H9 (cell line): ENCODE data around the gene ACTN1. TPM values are rescaled to one million over a fixed set of nuclear protein-coding genes. Genes with fewer than 3 reads are reported as not detected.

ENCODE experiments used
- DNase-seq: peaks from one replicate; pipeline ENCODE4 v3.0.0-alpha.2; 2017
- H2AFZ ChIP-seq: one replicate; pipeline ENCODE4 v1.6.1; 2013; ENCODE audit warnings: mild to moderate bottlenecking, low read length, control low read depth, moderate library complexity
- H2AK5ac ChIP-seq: 2 replicates; pipeline ENCODE4 v1.6.1; 2013; ENCODE audit warnings: low read length, control low read depth, mixed read lengths; ENCODE audit not compliant: insufficient read length
- H2BK120ac ChIP-seq: one replicate; pipeline ENCODE4 v1.6.1; 2013; ENCODE audit warnings: low read depth, mild to moderate bottlenecking, low read length, control low read depth, inconsistent platforms; ENCODE audit not compliant: poor library complexity, severe bottlenecking
- H2BK12ac ChIP-seq: 2 replicates; pipeline ENCODE4 v1.6.1; 2013; ENCODE audit warnings: low read length, control low read depth, mixed read lengths, low read depth; ENCODE audit not compliant: insufficient read length
- H2BK15ac ChIP-seq: 2 replicates; pipeline ENCODE4 v1.6.1; 2013; ENCODE audit warnings: low read depth, low read length, control low read depth
- H2BK20ac ChIP-seq: one replicate; pipeline ENCODE4 v1.6.1; 2013; ENCODE audit warnings: low read depth, mild to moderate bottlenecking, low read length, control low read depth, inconsistent platforms; ENCODE audit not compliant: poor library complexity, severe bottlenecking
- H2BK5ac ChIP-seq: 2 replicates; pipeline ENCODE4 v1.6.1; 2013; ENCODE audit warnings: low read length, control low read depth, mixed read lengths; ENCODE audit not compliant: insufficient read length
- H3K14ac ChIP-seq: 2 replicates; pipeline ENCODE4 v1.6.1; 2013; ENCODE audit warnings: low read length, control low read depth; ENCODE audit not compliant: insufficient read depth
- H3K18ac ChIP-seq: 2 replicates; pipeline ENCODE4 v1.6.1; 2013; ENCODE audit warnings: low read depth, mild to moderate bottlenecking, mixed read lengths, low read length, control low read depth; ENCODE audit not compliant: insufficient read length
- H3K23ac ChIP-seq: 2 replicates; pipeline ENCODE4 v1.6.1; 2013; ENCODE audit warnings: low read length, control low read depth, mixed read lengths, low read depth; ENCODE audit not compliant: insufficient read length
- H3K23me2 ChIP-seq: 2 replicates; pipeline ENCODE4 v1.6.1; 2013; ENCODE audit warnings: low read depth, mild to moderate bottlenecking, mixed read lengths, low read length, control low read depth; ENCODE audit not compliant: insufficient read length, poor library complexity, severe bottlenecking
- H3K27ac ChIP-seq: 2 replicates; pipeline ENCODE4 v1.5.1; 2013; ENCODE audit warnings: low read length, control low read depth, mixed read lengths, low read depth; ENCODE audit not compliant: insufficient read length
- H3K27me3 ChIP-seq: 2 replicates; pipeline ENCODE4 v1.6.1; 2013; ENCODE audit warnings: low read length, control low read depth, inconsistent platforms; ENCODE audit not compliant: insufficient read depth
- H3K4ac ChIP-seq: 2 replicates; pipeline ENCODE4 v1.6.1; 2013; ENCODE audit warnings: low read depth, mild to moderate bottlenecking, control low read depth, inconsistent platforms, low read length, moderate library complexity
- H3K4me1 ChIP-seq: 2 replicates; pipeline ENCODE4 v1.6.1; 2013; ENCODE audit warnings: low read length, control low read depth, inconsistent platforms; ENCODE audit not compliant: insufficient read depth
- H3K4me2 ChIP-seq: 2 replicates; pipeline ENCODE4 v1.6.1; 2013; ENCODE audit warnings: low read length, control low read depth, mixed read lengths; ENCODE audit not compliant: insufficient read length, insufficient read depth
- H3K56ac ChIP-seq: 2 replicates; pipeline ENCODE4 v1.6.1; 2013; ENCODE audit warnings: low read depth, mild to moderate bottlenecking, mixed read lengths, low read length, control low read depth; ENCODE audit not compliant: insufficient read length
- H3K79me1 ChIP-seq: 2 replicates; pipeline ENCODE4 v1.6.1; 2013; ENCODE audit warnings: low read depth, mild to moderate bottlenecking, moderate library complexity, low read length, control low read depth, inconsistent platforms; ENCODE audit not compliant: insufficient read depth, poor library complexity, severe bottlenecking
- H3K79me2 ChIP-seq: 2 replicates; pipeline ENCODE4 v1.6.1; 2013; ENCODE audit warnings: low read length, control low read depth, inconsistent platforms; ENCODE audit not compliant: insufficient read depth
- H3K9ac ChIP-seq: 2 replicates; pipeline ENCODE4 v1.6.1; 2013; ENCODE audit warnings: low read length, control low read depth, mixed read lengths; ENCODE audit not compliant: insufficient read length; ENCODE audit errors: extremely low read depth
- H3K9me3 ChIP-seq: one replicate; pipeline ENCODE4 v1.6.1; 2013; ENCODE audit warnings: low read depth, low read length, inconsistent platforms; ENCODE audit not compliant: control insufficient read depth
- H3T11ph ChIP-seq: one replicate; pipeline ENCODE4 v1.6.1; 2013; ENCODE audit warnings: mild to moderate bottlenecking, low read length, control low read depth, inconsistent platforms
- H4K20me1 ChIP-seq: one replicate; pipeline ENCODE4 v1.6.1; 2013; ENCODE audit not compliant: control insufficient read depth, insufficient read length, insufficient read depth
- H4K5ac ChIP-seq: 2 replicates; pipeline ENCODE4 v1.6.1; 2013; ENCODE audit warnings: low read depth, mild to moderate bottlenecking, mixed read lengths, low read length, control low read depth; ENCODE audit not compliant: insufficient read length
- H4K8ac ChIP-seq: replicated peaks from 2 replicates; pipeline ENCODE4 v1.6.1; 2013; ENCODE audit warnings: low read length, control low read depth, mixed read lengths, low read depth; ENCODE audit not compliant: insufficient read length
- H4K91ac ChIP-seq: 2 replicates; pipeline ENCODE4 v1.6.1; 2013; ENCODE audit warnings: low read depth, mild to moderate bottlenecking, moderate library complexity, mixed read lengths, low read length, control low read depth; ENCODE audit not compliant: insufficient read length
- H3K27ac Mint-ChIP-seq, 3 experiments: 2 replicates in 2 of 3; 3 replicates in 1 of 3; pipeline ENCODE4 v1.8.0; 2020 to 2021; ENCODE audit warnings: mixed read lengths in 3 of 3, mild to moderate bottlenecking in 1 of 3, moderate library complexity in 1 of 3
- H3K27me3 Mint-ChIP-seq: 2 replicates; pipeline ENCODE4 v1.8.0; 2021; ENCODE audit warnings: low read depth, mild to moderate bottlenecking, moderate library complexity, mixed read lengths
- H3K36me3 Mint-ChIP-seq, 3 experiments: 2 replicates in 2 of 3; 3 replicates in 1 of 3; pipeline ENCODE4 v1.8.0; 2020 to 2021; ENCODE audit warnings: low read depth in 3 of 3, mixed read lengths in 3 of 3; ENCODE audit not compliant: insufficient read depth in 1 of 3
- H3K4me1 Mint-ChIP-seq, 2 experiments: 2 replicates each; pipeline ENCODE4 v1.8.0; 2020; ENCODE audit warnings: mixed read lengths in 2 of 2
- H3K4me3 Mint-ChIP-seq, 2 experiments: 2 replicates in 1 of 2; 3 replicates in 1 of 2; pipeline ENCODE4 v1.8.0; 2020 to 2021; ENCODE audit warnings: mild to moderate bottlenecking in 2 of 2, mixed read lengths in 2 of 2, moderate library complexity in 1 of 2
- H3K9me3 Mint-ChIP-seq, 2 experiments: 2 replicates in 1 of 2; 3 replicates in 1 of 2; pipeline ENCODE4 v1.8.0; 2020; ENCODE audit warnings: mild to moderate bottlenecking in 2 of 2, mixed read lengths in 2 of 2, moderate library complexity in 1 of 2
- WGBS: extraction: QIAGEN DNeasy Blood & Tissue Kit; methylation state at CpG from one replicate; pipeline ENCODE4 v1.1.7; 2013; ENCODE audit warnings: missing lambda C conversion rate, low lambda C conversion rate, mixed read lengths; ENCODE audit not compliant: insufficient read length; ENCODE audit errors: extremely low coverage; 5-methylcytosine and 5-hydroxymethylcytosine counted together
- total RNA-seq: library from RNA; stranded (reverse); gene quantifications from 2 replicates; pipeline ENCODE4 v1.2.1, GENCODE V29; 2021
- TF ChIP-seq, protein P1 (sequence below): fragments of 200-600 bp; sonication (generic); conservative IDR thresholded peaks from 3 replicates; pipeline ENCODE4 v1.8.0; 2021; ENCODE audit warnings: antibody characterized with exemption, mild to moderate bottlenecking

Gene ACTN1
- total RNA-seq, 1 experiment from 2014 or later, result 219 TPM

DNA sequence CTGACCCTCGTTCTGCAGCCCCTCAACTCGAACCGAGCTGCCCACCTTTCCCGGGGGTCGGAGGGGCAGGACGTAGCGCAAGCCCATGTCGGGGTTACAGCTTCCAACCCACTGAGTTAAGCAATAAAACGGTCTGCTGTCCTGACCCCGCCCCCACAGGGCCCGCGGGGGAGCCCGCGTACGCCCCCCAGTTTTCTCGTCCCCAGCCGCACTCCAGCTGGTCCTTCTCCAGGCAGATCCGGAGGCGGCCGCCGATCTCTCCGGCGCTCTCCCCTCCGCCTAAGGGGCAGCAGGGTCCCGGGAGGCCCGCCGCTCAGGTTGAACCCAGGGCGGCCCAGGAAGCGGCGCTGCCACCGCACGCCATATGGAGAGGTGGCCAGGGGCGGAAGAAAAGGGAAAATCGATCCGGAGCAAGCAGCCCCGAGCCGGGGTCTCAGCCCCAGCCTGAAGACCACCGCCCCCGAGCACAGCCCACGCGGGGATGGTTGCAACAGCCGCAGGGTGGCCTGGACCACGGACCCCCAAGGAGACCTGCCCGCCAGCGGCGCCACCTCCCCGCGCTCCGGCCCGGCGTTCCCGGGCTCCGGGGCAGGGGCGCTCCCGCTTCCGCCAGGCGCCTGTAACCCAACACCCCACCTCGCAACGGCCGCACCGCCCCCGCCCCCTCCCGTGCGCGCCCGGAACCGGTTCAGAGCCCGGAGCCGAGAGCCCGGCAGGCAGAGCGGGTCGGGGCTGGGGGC is 760 bp downstream of the ACTN1 start:
- TF ChIP-seq, protein P1, sequence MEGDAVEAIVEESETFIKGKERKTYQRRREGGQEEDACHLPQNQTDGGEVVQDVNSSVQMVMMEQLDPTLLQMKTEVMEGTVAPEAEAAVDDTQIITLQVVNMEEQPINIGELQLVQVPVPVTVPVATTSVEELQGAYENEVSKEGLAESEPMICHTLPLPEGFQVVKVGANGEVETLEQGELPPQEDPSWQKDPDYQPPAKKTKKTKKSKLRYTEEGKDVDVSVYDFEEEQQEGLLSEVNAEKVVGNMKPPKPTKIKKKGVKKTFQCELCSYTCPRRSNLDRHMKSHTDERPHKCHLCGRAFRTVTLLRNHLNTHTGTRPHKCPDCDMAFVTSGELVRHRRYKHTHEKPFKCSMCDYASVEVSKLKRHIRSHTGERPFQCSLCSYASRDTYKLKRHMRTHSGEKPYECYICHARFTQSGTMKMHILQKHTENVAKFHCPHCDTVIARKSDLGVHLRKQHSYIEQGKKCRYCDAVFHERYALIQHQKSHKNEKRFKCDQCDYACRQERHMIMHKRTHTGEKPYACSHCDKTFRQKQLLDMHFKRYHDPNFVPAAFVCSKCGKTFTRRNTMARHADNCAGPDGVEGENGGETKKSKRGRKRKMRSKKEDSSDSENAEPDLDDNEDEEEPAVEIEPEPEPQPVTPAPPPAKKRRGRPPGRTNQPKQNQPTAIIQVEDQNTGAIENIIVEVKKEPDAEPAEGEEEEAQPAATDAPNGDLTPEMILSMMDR, result no peak
- Histone ChIP-seq H3K4me2 (peak overlapping the region; percentile 81), H4K5ac (no peak overlapping the region), H2AK5ac (no peak overlapping the region), H3K79me2 (peaks cover 42% of the 10 kb centered on the region), H4K8ac (no peak overlapping the region), H2BK15ac (no peak overlapping the region), H3T11ph (no peak overlapping the region), H3K56ac (no peak overlapping the region), H3K9ac (peak overlapping the region; percentile 86), H2BK20ac (no peak overlapping the region), H4K20me1 (peaks cover 4% of the 10 kb centered on the region), H2BK12ac (no peak overlapping the region), H2BK5ac (no peak overlapping the region), H3K4ac (no peak overlapping the region; the same call in 1 of the 2 replicates), H2AFZ (no peak overlapping the region), H3K27ac (peak overlapping the region; percentile 43), H3K23me2 (peaks cover 17% of the 10 kb centered on the region), H2BK120ac (no peak overlapping the region), H3K14ac (peak overlapping the region; percentile 96), H3K27me3 (no peaks in the 10 kb centered on the region), H4K91ac (peak overlapping the region; percentile 63), H3K4me1 (peaks cover 11% of the 10 kb centered on the region; the same call in 1 of the 2 replicates), H3K23ac (no peak overlapping the region), H3K79me1 (peaks cover 8% of the 10 kb centered on the region), H3K9me3 (no peaks in the 10 kb centered on the region), H3K18ac (peak overlapping the region; percentile 90)
- Mint-ChIP-seq H3K4me3 (peak overlapping the region; percentile 86 to 91), H3K27me3 (peaks cover 8% of the 10 kb centered on the region), H3K9me3 (no peaks in the 10 kb centered on the region), H3K4me1 (peaks cover 47% of the 10 kb centered on the region in 2 experiments), H3K36me3 (peaks cover 19 to 39% (median 28%) of the 10 kb centered on the region in 3 experiments), H3K27ac (peak overlapping the region; percentile 66 to 90 (median 81); a peak in 3 of 7 replicates)
- WGBS, result no CpG with 5 or more reads among the region's 72 CpGs
- DNase-seq, result peak; percentile 78
